Chondrocyte (in vitro differentiated cells): ENCODE data around the gene ULK4. TPM values are rescaled to one million over a fixed set of nuclear protein-coding genes. Genes with fewer than 3 reads are reported as not detected.

Experiments
- DNase-seq: peaks from one replicate; pipeline ENCODE4 v3.0.0; 2021; ENCODE audit warnings: mixed read lengths, low spot score
- H3K27ac Mint-ChIP-seq: one replicate; pipeline ENCODE4 v1.8.0; 2021; ENCODE audit warnings: mild to moderate bottlenecking, moderate library complexity, mixed read lengths; ENCODE audit not compliant: unreplicated experiment
- H3K27me3 Mint-ChIP-seq: 2 replicates; pipeline ENCODE4 v1.8.0; 2021; ENCODE audit warnings: low read depth, mixed read lengths
- H3K36me3 Mint-ChIP-seq: 2 replicates; pipeline ENCODE4 v1.8.0; 2021; ENCODE audit warnings: low read depth, mixed read lengths
- H3K4me1 Mint-ChIP-seq: 2 replicates; pipeline ENCODE4 v1.8.0; 2021; ENCODE audit warnings: low read depth, mild to moderate bottlenecking, mixed read lengths
- H3K4me3 Mint-ChIP-seq: one replicate; pipeline ENCODE4 v1.8.0; 2021; ENCODE audit warnings: mild to moderate bottlenecking, moderate library complexity, mixed read lengths; ENCODE audit not compliant: unreplicated experiment
- H3K9me3 Mint-ChIP-seq: 2 replicates; pipeline ENCODE4 v1.8.0; 2021; ENCODE audit warnings: low read depth, mixed read lengths
- total RNA-seq: library from RNA; stranded (reverse); gene quantifications from 3 replicates; pipeline ENCODE4 v1.2.1, GENCODE V29; 2021
- TF ChIP-seq, protein P1 (sequence below): fragments of 200-600 bp; sonication (generic); IDR thresholded peaks from 2 replicates; pipeline ENCODE4 v1.5.0; 2021; ENCODE audit warnings: antibody characterized with exemption, mild to moderate bottlenecking, moderate library complexity

The ULK4 gene
- total RNA-seq, 1 donor from 2014 or later = 9.1 TPM

- H3K27ac Mint-ChIP-seq = no peak overlapping the region
- H3K27me3 Mint-ChIP-seq = no peaks in the 10 kb centered on the region
- DNase-seq = no peak
- H3K9me3 Mint-ChIP-seq = peaks cover 10% of the 10 kb centered on the region
- H3K4me3 Mint-ChIP-seq = no peak overlapping the region
- no peaks in the 10 kb centered on the region for H3K4me1 Mint-ChIP-seq
- peaks cover 8% of the 10 kb centered on the region for H3K36me3 Mint-ChIP-seq
- TF ChIP-seq, protein P1, sequence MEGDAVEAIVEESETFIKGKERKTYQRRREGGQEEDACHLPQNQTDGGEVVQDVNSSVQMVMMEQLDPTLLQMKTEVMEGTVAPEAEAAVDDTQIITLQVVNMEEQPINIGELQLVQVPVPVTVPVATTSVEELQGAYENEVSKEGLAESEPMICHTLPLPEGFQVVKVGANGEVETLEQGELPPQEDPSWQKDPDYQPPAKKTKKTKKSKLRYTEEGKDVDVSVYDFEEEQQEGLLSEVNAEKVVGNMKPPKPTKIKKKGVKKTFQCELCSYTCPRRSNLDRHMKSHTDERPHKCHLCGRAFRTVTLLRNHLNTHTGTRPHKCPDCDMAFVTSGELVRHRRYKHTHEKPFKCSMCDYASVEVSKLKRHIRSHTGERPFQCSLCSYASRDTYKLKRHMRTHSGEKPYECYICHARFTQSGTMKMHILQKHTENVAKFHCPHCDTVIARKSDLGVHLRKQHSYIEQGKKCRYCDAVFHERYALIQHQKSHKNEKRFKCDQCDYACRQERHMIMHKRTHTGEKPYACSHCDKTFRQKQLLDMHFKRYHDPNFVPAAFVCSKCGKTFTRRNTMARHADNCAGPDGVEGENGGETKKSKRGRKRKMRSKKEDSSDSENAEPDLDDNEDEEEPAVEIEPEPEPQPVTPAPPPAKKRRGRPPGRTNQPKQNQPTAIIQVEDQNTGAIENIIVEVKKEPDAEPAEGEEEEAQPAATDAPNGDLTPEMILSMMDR = no peak
Measured at GRCh38 chr3:41836360-41837134, 125.4 kb downstream of the ULK4 start.

DNA sequence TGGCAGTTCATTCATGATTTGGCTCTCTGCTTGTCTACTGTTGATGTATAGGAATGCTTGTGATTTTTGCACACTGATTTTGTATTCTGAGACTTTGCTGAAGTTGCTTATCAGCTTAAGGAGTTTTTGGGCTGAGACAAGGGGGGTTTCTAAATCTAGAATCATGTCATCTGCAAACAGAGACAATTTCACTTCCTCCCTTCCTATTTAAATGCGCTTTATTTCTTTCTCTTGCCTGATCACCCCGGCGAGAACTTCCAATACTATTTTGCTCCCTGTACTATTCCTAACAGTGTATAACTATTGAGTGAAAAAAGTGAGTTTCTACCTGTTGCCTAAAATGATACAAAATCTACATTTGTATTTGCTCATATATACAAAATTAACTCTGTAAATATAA lies 128.3 kb downstream of the ULK4 start:
- Mint-ChIP-seq H3K27ac (no peak overlapping the region), H3K27me3 (no peaks in the 10 kb centered on the region), H3K4me3 (no peak overlapping the region), H3K9me3 (peaks cover 10% of the 10 kb centered on the region), H3K36me3 (peaks cover 8% of the 10 kb centered on the region), H3K4me1 (no peaks in the 10 kb centered on the region)
- TF ChIP-seq, protein P1 = no peak
- no peak for DNase-seq

GRCh38 chr3:41819236-41819635 lies 142.7 kb downstream of the ULK4 start:
- Mint-ChIP-seq H3K4me1 (peaks cover 5% of the 10 kb centered on the region), H3K4me3 (no peak overlapping the region), H3K27me3 (no peaks in the 10 kb centered on the region), H3K9me3 (no peaks in the 10 kb centered on the region), H3K36me3 (peaks cover 6% of the 10 kb centered on the region), H3K27ac (no peak overlapping the region)
- DNase-seq = no peak
- TF ChIP-seq, protein P1 = no peak

DNA sequence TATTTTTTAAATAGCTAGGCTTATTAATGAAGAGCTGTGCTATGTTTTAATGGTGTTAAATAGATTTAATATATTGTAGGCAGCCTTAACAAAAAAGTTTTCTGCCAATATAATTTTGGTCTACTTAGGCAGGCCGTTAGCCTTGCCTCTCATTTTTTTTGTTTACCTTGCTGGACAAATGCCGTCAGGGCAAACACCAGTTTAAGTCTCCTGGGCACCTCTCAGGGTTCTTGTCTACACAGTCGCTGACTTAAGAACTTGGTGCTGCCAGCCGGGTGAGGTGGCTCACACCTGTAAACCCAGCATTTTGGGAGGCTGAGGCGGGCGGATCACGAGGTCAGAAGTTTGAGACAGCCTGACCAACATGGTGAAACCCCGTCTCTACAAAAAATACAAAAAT lies 153.3 kb downstream of the ULK4 start:
- Mint-ChIP-seq H3K4me3 (no peak overlapping the region), H3K27ac (no peak overlapping the region), H3K4me1 (peaks cover 10% of the 10 kb centered on the region), H3K36me3 (peaks cover 2% of the 10 kb centered on the region), H3K27me3 (no peaks in the 10 kb centered on the region), H3K9me3 (no peaks in the 10 kb centered on the region)
- no peak for DNase-seq
- TF ChIP-seq, protein P1 = no peak

GRCh38 chr3:41808152-41808551 lies 153.8 kb downstream of the ULK4 start:
- no peak for DNase-seq
- TF ChIP-seq, protein P1 = no peak
- H3K27me3 Mint-ChIP-seq = no peaks in the 10 kb centered on the region
- no peak overlapping the region for H3K4me3 Mint-ChIP-seq
- peaks cover 2% of the 10 kb centered on the region for H3K36me3 Mint-ChIP-seq
- no peaks in the 10 kb centered on the region for H3K9me3 Mint-ChIP-seq
- H3K4me1 Mint-ChIP-seq = peaks cover 10% of the 10 kb centered on the region
- no peak overlapping the region for H3K27ac Mint-ChIP-seq
